Measurements from ENCODE around the gene PLCD3. TPM values are rescaled to one million over a fixed set of nuclear protein-coding genes. Genes with fewer than 3 reads are reported as not detected.

The PLCD3 gene
- polyA plus RNA-seq, 4 donors = 24.3 to 38.3 (median 27.9) TPM

- no peak for DNase-seq (ENCODE audit: low read depth in 4 of 4, low spot score in 3 of 4)
Observed at GRCh38 chr17:45120558-45120957, 11.8 kb downstream of the PLCD3 start.

DNA sequence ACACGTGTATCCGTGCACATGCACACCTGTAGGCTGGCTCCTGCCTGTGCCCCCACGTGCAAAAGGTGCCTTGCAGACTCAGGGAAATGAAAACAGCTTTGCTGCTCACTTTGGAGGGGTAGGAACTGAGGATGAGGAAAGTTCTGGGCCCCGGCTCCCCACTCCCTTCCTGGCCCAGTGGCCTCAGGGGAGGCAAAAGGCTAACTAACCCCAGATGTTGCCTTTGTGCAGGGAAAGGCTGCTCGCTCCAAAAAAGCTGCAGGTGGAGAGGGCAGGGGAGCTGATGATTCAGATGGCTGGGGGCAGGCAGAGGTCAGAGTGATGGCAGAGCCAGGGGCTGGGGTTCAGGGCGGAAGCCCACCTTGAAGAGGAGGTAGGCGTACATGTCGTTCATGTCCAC is 12.4 kb downstream of the PLCD3 start:
- DNase-seq (ENCODE audit: low read depth in 4 of 4, low spot score in 3 of 4) = no peak

DNA sequence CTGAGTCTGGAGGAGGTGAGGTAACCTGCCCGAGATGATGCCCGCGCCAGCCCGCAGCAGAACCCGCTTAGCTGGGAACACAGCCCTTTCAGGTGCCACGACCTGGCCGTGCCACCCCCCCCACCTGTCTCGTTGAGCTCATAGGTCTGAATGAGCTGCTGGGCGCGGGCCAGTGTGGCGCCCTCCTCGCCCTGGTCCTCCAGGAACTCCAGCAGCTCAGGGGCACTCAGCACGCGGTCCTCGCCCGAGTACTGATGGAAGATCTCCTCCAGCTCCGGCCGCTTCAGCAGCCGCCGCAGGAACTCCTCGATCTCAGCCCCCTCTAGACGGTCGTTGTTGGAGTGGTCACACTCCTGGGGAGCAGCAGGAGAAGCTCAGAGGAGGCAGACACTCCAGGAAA is 13.6 kb downstream of the PLCD3 start:
- no peak for DNase-seq (ENCODE audit: low read depth in 4 of 4, low spot score in 3 of 4)

DNA sequence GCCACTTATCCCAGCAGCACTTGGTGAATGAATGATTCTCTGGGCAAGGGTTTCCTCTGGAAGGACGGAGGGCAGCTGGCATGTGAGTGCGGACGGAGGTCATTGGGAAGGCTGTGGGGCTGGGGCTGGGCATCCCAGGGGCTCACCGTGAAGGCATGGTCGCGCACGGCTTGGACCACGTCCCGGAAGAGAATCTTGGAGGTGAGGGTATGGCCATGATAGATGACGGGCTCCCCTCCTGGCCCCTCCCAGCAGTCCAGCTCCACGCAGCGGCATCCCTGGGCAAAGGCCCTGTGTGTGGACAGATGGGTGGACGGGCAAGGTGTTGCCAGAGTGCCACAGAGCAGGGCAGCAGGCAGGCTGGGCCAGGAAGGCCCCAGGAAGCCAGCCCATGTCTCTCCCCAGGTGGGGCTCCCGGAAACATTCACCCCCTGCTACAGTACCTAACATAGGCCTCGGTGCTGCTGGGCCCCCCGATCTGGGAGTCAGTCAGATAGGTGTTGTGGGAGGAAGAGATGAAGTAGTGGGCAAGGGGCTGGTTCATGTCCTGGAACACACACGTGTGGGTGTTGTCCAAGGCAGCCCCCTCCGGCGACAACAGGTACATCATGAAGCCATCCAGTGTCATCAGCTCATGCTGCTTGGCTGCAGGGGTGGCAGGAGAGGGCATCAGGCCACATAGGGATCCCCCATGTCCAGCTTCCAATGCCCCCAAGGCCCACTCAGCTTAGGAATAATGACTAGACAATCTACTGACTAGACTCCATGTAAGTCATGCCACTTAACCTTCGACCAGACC is 14.3 kb downstream of the PLCD3 start:
- DNase-seq (ENCODE audit: low read depth in 4 of 4, low spot score in 3 of 4) = no peak

DNA sequence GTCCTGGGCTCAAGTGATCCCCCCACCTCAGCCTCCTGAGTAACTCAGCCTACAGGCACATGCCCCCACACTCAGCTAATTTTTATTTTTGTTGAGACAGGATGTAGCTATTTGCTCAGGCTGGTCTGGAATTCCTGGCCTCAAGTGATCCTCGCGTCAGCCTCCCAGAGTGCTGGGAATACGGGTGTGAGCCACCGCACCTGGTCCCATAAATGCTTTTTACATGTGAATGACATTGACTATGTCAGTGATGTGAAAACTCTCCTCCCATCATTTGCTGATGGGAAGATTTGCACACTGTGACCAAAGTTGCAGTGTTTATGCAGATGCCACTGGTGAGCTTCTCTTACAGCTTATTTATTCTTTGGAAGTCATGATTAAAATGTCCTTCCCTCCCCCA is 15.0 kb downstream of the PLCD3 start:
- DNase-seq (ENCODE audit: low read depth in 4 of 4, low spot score in 3 of 4) = no peak

DNA sequence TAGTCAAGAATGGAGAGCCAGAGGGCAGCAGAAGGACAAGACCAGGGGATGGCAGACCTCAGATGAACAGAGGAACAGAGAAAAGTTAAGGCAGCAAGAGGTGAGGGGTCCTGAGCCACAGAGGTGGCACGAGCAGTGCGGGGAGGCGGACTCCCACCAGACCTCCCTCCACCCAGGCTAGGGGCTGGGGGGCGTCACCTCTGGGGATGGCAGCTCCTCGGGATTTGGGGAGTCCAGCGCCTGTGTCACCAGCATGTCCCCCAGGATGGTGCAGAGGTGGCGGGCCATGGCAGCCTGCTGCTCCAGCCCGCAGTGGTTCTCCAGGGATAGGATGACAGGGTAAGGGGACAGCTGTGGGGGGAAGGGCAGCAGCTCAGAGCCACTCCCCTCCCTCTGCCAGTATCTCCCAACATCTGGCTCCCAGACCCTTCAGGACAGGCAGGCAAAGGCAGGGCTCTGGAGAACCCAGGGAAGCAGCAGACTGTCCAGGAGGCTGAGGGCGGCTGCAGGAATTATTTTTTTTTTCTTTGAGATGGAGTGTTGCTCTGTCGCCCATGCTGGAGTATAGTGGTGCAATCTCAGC is 15.8 kb downstream of the PLCD3 start:
- no peak for DNase-seq (ENCODE audit: low read depth in 4 of 4, low spot score in 3 of 4)

DNA sequence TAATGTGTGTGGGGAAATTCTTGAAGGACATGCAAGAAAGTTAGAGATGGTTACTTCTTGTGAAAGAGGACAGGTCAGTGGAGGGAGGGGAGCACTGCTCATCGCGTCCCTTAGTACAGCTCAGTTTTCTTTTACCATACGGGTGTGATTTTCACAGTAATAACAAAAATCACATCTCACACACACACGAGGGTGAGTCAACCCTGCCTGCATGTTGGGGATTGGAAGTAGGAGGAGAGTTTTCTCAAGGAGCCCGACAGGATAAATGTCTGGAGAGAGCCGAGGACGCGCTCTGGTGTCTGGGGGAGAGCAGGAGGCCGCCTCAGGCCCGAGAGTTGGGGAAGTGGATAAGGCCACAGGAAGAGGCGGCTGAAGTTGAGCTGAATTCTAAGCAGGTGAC is 16.4 kb downstream of the PLCD3 start:
- DNase-seq (ENCODE audit: low read depth in 4 of 4, low spot score in 3 of 4) = no peak

DNA sequence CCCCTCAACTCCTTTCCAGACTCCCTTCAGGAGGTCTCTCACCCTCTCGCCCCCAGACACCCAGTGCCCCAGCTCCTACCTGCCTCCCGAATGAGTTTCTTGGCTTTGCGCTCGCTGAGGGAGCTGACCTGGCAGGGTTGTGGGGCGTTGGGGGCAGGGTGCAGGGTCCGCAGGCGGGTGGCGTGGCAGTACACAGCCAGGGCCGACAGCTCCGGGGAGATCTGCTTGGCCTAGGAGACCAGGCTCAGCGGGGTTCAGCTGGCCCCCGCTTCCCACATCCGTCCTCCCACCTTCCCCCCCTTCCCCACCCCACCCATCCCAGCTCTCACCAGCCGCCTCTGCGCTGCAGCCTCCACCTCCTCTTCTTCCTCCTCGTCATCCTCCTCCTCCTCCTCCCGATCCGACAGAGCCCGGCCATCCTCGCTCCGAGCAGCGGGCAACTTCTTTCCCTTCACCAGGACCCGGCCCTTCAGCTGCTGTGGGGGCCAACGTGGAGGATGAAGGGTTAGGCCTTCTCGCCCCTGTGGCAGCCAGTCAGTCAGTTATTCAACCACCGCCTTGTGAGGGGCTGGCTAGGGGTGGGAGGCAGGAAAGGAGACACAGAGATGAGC is 17.2 kb downstream of the PLCD3 start:
- no peak for DNase-seq (ENCODE audit: low read depth in 4 of 4, low spot score in 3 of 4)

- no peak for DNase-seq (ENCODE audit: low read depth in 4 of 4, low spot score in 3 of 4)
Observed at GRCh38 chr17:45114117-45114932, 18.0 kb downstream of the PLCD3 start.

- no peak for DNase-seq (ENCODE audit: low read depth in 4 of 4, low spot score in 3 of 4)
Observed at GRCh38 chr17:45113424-45113754, 18.9 kb downstream of the PLCD3 start.

- DNase-seq (ENCODE audit: low read depth in 4 of 4, low spot score in 3 of 4) = no peak
Observed at GRCh38 chr17:45112559-45113423, 19.5 kb downstream of the PLCD3 start.

- DNase-seq (ENCODE audit: low read depth in 4 of 4, low spot score in 3 of 4) = peak in 1 of 4 donors; percentile 20
Observed at GRCh38 chr17:45111850-45112249, 20.5 kb downstream of the PLCD3 start.

GRCh38 chr17:45110676-45111611 is 21.4 kb downstream of the PLCD3 start:
- no peak for DNase-seq (ENCODE audit: low read depth in 4 of 4, low spot score in 3 of 4)

GRCh38 chr17:45108595-45109521 is 23.5 kb downstream of the PLCD3 start:
- DNase-seq (ENCODE audit: low read depth in 4 of 4, low spot score in 3 of 4) = no peak

GRCh38 chr17:45108051-45108450 is 24.3 kb downstream of the PLCD3 start:
- no peak for DNase-seq (ENCODE audit: low read depth in 4 of 4, low spot score in 3 of 4)

- no peak for DNase-seq (ENCODE audit: low read depth in 4 of 4, low spot score in 3 of 4)
Observed at GRCh38 chr17:45107293-45108010, 24.9 kb downstream of the PLCD3 start.

GRCh38 chr17:45106582-45106981 is 25.7 kb downstream of the PLCD3 start:
- no peak for DNase-seq (ENCODE audit: low read depth in 4 of 4, low spot score in 3 of 4)
